A673 (cell line): ENCODE results near the gene MDGA2. TPM values are rescaled to one million over a fixed set of nuclear protein-coding genes. Genes with fewer than 3 reads are reported as not detected.
A peak's percentile ranks its signal among the peaks of the same experiment; 100 is the strongest.

ENCODE experiments used
- BruUV-seq: library from RNA; stranded (reverse); fragments of 400-500 nt; replicated peaks from 2 replicates; lab custom pipeline; 2021; lab: Mats Ljungman, UMichigan
- CTCF ChIA-PET: fragments of 300-600 bp; sonication (Branson Sonifier 250); formaldehyde crosslinking; loops from one replicate; lab custom pipeline; 2022; ENCODE audit warnings: antibody characterized with exemption; lab: Charles Lee
- POLR2A ChIA-PET: fragments of 300-600 bp; sonication (Branson Sonifier 250); formaldehyde crosslinking; loops from one replicate; lab custom pipeline; 2022; ENCODE audit warnings: antibody characterized with exemption; ENCODE audit not compliant: low non-redundant PET; lab: Charles Lee
- DNase-seq: peaks from one replicate; pipeline ENCODE4 v3.0.0-alpha.2; 2015; ENCODE audit warnings: low spot score
- H3K27ac ChIP-seq: fragments of 200-600 bp; sonication (generic); 2 replicates; pipeline ENCODE4 v1.5.1; 2016; ENCODE audit warnings: mixed run types, low read depth, mild to moderate bottlenecking, mixed read lengths, antibody characterized with exemption, low read length; ENCODE audit not compliant: poor library complexity, severe bottlenecking
- H3K27me3 ChIP-seq: fragments of 200-600 bp; sonication (generic); replicated peaks from 2 replicates; pipeline ENCODE4 v1.6.1; 2017; ENCODE audit warnings: mixed run types, low read depth, mild to moderate bottlenecking, mixed read lengths, antibody characterized with exemption, low read length; ENCODE audit not compliant: insufficient read depth, poor library complexity
- H3K36me3 ChIP-seq: fragments of 200-600 bp; sonication (generic); 2 replicates; pipeline ENCODE4 v1.6.1; 2016; ENCODE audit warnings: mixed run types, mild to moderate bottlenecking, mixed read lengths, antibody characterized with exemption, low read length; ENCODE audit not compliant: insufficient read depth, poor library complexity, severe bottlenecking
- H3K4me1 ChIP-seq: fragments of 200-600 bp; sonication (generic); 2 replicates; pipeline ENCODE4 v1.6.1; 2017; ENCODE audit warnings: mixed run types, mild to moderate bottlenecking, mixed read lengths, antibody characterized with exemption, low read length; ENCODE audit not compliant: insufficient read depth, poor library complexity, severe bottlenecking
- H3K4me3 ChIP-seq: fragments of 200-600 bp; sonication (generic); 2 replicates; pipeline ENCODE4 v1.5.1; 2016; ENCODE audit warnings: low read depth, mixed run types, mild to moderate bottlenecking, mixed read lengths, low read length; ENCODE audit not compliant: poor library complexity, severe bottlenecking
- H3K9me3 ChIP-seq: fragments of 200-600 bp; sonication (generic); 2 replicates; pipeline ENCODE4 v1.6.1; 2016; ENCODE audit warnings: mixed run types, low read depth, mild to moderate bottlenecking, mixed read lengths, antibody characterized with exemption, low read length; ENCODE audit not compliant: poor library complexity, severe bottlenecking
- CTCF ChIP-seq: fragments of 300-800, 200-600 bp; sonication (generic); conservative IDR thresholded peaks from 2 replicates; pipeline ENCODE4 v1.5.1; 2017; ENCODE audit warnings: low read depth, mild to moderate bottlenecking, antibody characterized with exemption, low read length, moderate library complexity, mixed read lengths
- EZH2 ChIP-seq: fragments of 200-600 bp; sonication (generic); IDR thresholded peaks from 2 replicates; pipeline ENCODE4 v1.6.1; 2017; ENCODE audit warnings: borderline replicate concordance, low read depth, mild to moderate bottlenecking, mixed read lengths, antibody characterized with exemption, low read length; ENCODE audit not compliant: poor library complexity, severe bottlenecking
- intact Hi-C: fragments of 100-400 bp; cut with micrococcal nuclease; formaldehyde crosslinking; loops from one replicate; pipeline ENCODE4 v1.10.0; 2022; ENCODE audit not compliant: unreplicated experiment
- total RNA-seq: library from RNA; stranded (reverse); gene quantifications from 2 replicates; pipeline ENCODE4 v1.2.3, GENCODE V29; 2021

MDGA2 gene
- total RNA-seq, 1 experiment from 2014 or later, result not detected

- ChIA-PET POLR2A (no interaction called here), CTCF (no interaction called here)
- Histone ChIP-seq H3K4me1 (no peaks in the 10 kb centered on the region), H3K9me3 (no peaks in the 10 kb centered on the region), H3K27ac (no peak overlapping the region), H3K36me3 (no peaks in the 10 kb centered on the region), H3K4me3 (no peak overlapping the region), H3K27me3 (no peaks in the 10 kb centered on the region)
- TF ChIP-seq EZH2, result no peak
- no peak for TF ChIP-seq CTCF
- no TSS peak for BruUV-seq
- no peak for DNase-seq
- intact Hi-C loops, result no loop called here
Measured at GRCh38 chr14:46964378-46964777, 711.0 kb downstream of the MDGA2 start.

GRCh38 chr14:46951103-46951502, 724.3 kb downstream of the MDGA2 start:
- no peak overlapping the region for H3K27ac ChIP-seq
- no peaks in the 10 kb centered on the region for H3K27me3 ChIP-seq
- H3K4me1 ChIP-seq, result no peaks in the 10 kb centered on the region
- no TSS peak for BruUV-seq
- no peak for DNase-seq
- TF ChIP-seq EZH2, result no peak
- TF ChIP-seq CTCF, result 0 out of 2 replicates have a peak, but pooled peaks have one; percentile 21
- H3K9me3 ChIP-seq, result no peaks in the 10 kb centered on the region
- H3K4me3 ChIP-seq, result no peak overlapping the region
- ChIA-PET POLR2A (no interaction called here), CTCF (interaction anchor here (0.5 kb wide), 1 partner anchor 281 kb away, joined by 3 read pairs; no protein-coding TSS in a partner anchor)
- H3K36me3 ChIP-seq, result no peaks in the 10 kb centered on the region
- intact Hi-C loops, result no loop called here

GRCh38 chr14:46940611-46941010, 734.8 kb downstream of the MDGA2 start:
- H3K4me1 ChIP-seq, result no peaks in the 10 kb centered on the region
- CTCF ChIA-PET, result no interaction called here
- no peaks in the 10 kb centered on the region for H3K36me3 ChIP-seq
- POLR2A ChIA-PET, result no interaction called here
- no peak for DNase-seq
- no peak overlapping the region for H3K4me3 ChIP-seq
- no peak for TF ChIP-seq EZH2
- no peak for TF ChIP-seq CTCF
- intact Hi-C loops, result no loop called here
- H3K27me3 ChIP-seq, result no peaks in the 10 kb centered on the region
- BruUV-seq, result no TSS peak
- peaks cover 13% of the 10 kb centered on the region for H3K9me3 ChIP-seq
- no peak overlapping the region for H3K27ac ChIP-seq
